Right lobe of liver (tissue), 4 donors: ENCODE measurements around the gene LYRM1.
"Not testable (repeated sequence)": the region's sequence is repeated elsewhere in the genome, so short reads cannot be mapped to it uniquely, and the experiment has no call there.

Experiments
- POLR2A ChIP-seq: fragments of 450-650 bp; IDR thresholded peaks from one replicate; pipeline ENCODE4 v1.6.1; 2017; ENCODE audit warnings: antibody characterized with exemption, mild to moderate bottlenecking
- TF ChIP-seq, protein P1 (sequence below), 4 donors: fragments of 200-600 bp in 3 of 4; fragments of 450-650 bp in 1 of 4; IDR thresholded peaks; one replicate each; pipeline versions ENCODE4 v1.5.1 to v1.8.0; 2016 to 2022; ENCODE audit warnings: antibody characterized with exemption in 4 of 4, mild to moderate bottlenecking in 2 of 4
- donor health status: DM: no; HTN: no; CAD: no.
- donor health status: DM: no; HTN: no; CAD: no.
- donor health status: DM: no; HTN: yes; CAD: no.

DNA sequence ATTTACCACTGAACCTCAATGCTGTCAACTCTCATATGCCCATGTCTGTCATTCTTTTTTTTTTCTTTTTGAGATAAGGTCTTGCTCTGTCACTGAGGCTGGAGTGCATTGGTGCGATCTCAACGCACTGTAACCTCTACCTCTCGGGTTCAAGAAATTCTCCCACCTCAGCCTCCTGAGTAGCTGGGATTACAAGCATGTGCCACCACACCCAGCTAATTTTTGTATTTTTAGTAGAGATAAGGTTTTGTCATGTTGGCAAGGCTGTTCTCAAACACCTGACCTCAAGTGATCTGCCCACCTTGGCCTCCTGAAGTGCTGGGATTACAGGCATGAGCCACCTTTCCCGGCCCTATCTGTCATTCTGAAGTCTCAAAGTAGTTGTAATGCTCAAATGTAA, 72.6 kb downstream of the LYRM1 start:
- TF ChIP-seq, protein P1, sequence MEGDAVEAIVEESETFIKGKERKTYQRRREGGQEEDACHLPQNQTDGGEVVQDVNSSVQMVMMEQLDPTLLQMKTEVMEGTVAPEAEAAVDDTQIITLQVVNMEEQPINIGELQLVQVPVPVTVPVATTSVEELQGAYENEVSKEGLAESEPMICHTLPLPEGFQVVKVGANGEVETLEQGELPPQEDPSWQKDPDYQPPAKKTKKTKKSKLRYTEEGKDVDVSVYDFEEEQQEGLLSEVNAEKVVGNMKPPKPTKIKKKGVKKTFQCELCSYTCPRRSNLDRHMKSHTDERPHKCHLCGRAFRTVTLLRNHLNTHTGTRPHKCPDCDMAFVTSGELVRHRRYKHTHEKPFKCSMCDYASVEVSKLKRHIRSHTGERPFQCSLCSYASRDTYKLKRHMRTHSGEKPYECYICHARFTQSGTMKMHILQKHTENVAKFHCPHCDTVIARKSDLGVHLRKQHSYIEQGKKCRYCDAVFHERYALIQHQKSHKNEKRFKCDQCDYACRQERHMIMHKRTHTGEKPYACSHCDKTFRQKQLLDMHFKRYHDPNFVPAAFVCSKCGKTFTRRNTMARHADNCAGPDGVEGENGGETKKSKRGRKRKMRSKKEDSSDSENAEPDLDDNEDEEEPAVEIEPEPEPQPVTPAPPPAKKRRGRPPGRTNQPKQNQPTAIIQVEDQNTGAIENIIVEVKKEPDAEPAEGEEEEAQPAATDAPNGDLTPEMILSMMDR (IDR thresholded peaks at IDR 0.05) = not testable (repeated sequence)
- not testable (repeated sequence) for TF ChIP-seq POLR2A
